Endodermal cell (in vitro differentiated cells): Measurements from ENCODE around the gene RPN2. TPM values are rescaled to one million over a fixed set of nuclear protein-coding genes. Genes with fewer than 3 reads are reported as not detected.

ENCODE experiments used
- DNase-seq: peaks from one replicate; pipeline ENCODE4 v3.0.0-alpha.2; 2017
- H3K27ac ChIP-seq: 2 replicates; pipeline ENCODE4 v1.5.1; 2013; ENCODE audit warnings: mild to moderate bottlenecking, low read depth, low read length, moderate library complexity
- H3K27me3 ChIP-seq: 2 replicates; pipeline ENCODE4 v1.6.1; 2013; ENCODE audit warnings: mild to moderate bottlenecking, low read length, moderate library complexity; ENCODE audit not compliant: insufficient read depth, control insufficient read depth, poor library complexity, severe bottlenecking
- H3K36me3 ChIP-seq: 2 replicates; pipeline ENCODE4 v1.7.0; 2013; ENCODE audit warnings: mild to moderate bottlenecking, low read length, moderate library complexity; ENCODE audit not compliant: control insufficient read depth, insufficient read depth
- H3K4me1 ChIP-seq: one replicate; pipeline ENCODE4 v1.7.0; 2013; ENCODE audit warnings: low read length; ENCODE audit not compliant: control insufficient read depth, insufficient read depth
- H3K4me3 ChIP-seq: 2 replicates; pipeline ENCODE4 v1.5.1; 2013; ENCODE audit warnings: mild to moderate bottlenecking, low read length, moderate library complexity
- H3K9ac ChIP-seq: 2 replicates; pipeline ENCODE4 v1.6.1; 2013; ENCODE audit warnings: mild to moderate bottlenecking, low read length, moderate library complexity; ENCODE audit not compliant: poor library complexity, severe bottlenecking; ENCODE audit errors: extremely low read depth
- H3K9me3 ChIP-seq: 2 replicates; pipeline ENCODE4 v1.6.1; 2013; ENCODE audit warnings: mild to moderate bottlenecking, low read length, moderate library complexity; ENCODE audit not compliant: control insufficient read depth
- H3K27ac Mint-ChIP-seq: 2 replicates; pipeline ENCODE4 v1.8.0; 2020; ENCODE audit warnings: mixed read lengths
- H3K27me3 Mint-ChIP-seq: 2 replicates; pipeline ENCODE4 v1.8.0; 2021; ENCODE audit warnings: mild to moderate bottlenecking, mixed read lengths; ENCODE audit not compliant: insufficient read depth
- H3K36me3 Mint-ChIP-seq: 2 replicates; pipeline ENCODE4 v1.8.0; 2020; ENCODE audit warnings: low read depth, mixed read lengths
- H3K4me1 Mint-ChIP-seq: 2 replicates; pipeline ENCODE4 v1.8.0; 2020; ENCODE audit warnings: mixed read lengths
- H3K4me3 Mint-ChIP-seq: 2 replicates; pipeline ENCODE4 v1.8.0; 2020; ENCODE audit warnings: mild to moderate bottlenecking, moderate library complexity, mixed read lengths
- H3K9me3 Mint-ChIP-seq: 2 replicates; pipeline ENCODE4 v1.8.0; 2020; ENCODE audit warnings: mild to moderate bottlenecking, mixed read lengths
- CTCF ChIP-seq: fragments of 200-600 bp; sonication (generic); conservative IDR thresholded peaks from 2 replicates; pipeline ENCODE4 v1.5.0; 2021; ENCODE audit warnings: antibody characterized with exemption, mild to moderate bottlenecking
- WGBS, 2 experiments: methylation state at CpG; one replicate each; pipeline versions ENCODE4 v1.1.5 to v1.1.7; 2013; ENCODE audit warnings: missing lambda C conversion rate in 2 of 2, mixed read lengths in 1 of 2; ENCODE audit not compliant: insufficient coverage in 1 of 2, insufficient read length in 1 of 2; 5-methylcytosine and 5-hydroxymethylcytosine counted together
- total RNA-seq, 2 donors: library from RNA; stranded (reverse); fragmentation: NEBNext Ultra II Directional in 1 of 2; extraction: Animal tissue kit (Norgen Biotek cat#: 25700) in 1 of 2; gene quantifications; 2 replicates in 1 of 2; 3 replicates in 1 of 2; pipeline ENCODE4 v1.2.1, GENCODE V29; 2021

Gene RPN2
- total RNA-seq, 2 donors from 2014 or later, result 230 to 242 TPM

- H3K9me3 ChIP-seq, result no peaks in the 10 kb centered on the region
- Mint-ChIP-seq H3K4me3 (no peak overlapping the region), H3K36me3 (peaks cover 90% of the 10 kb centered on the region), H3K9me3 (no peaks in the 10 kb centered on the region), H3K27ac (no peak overlapping the region), H3K4me1 (peaks cover 3% of the 10 kb centered on the region), H3K27me3 (no peaks in the 10 kb centered on the region)
- no peak for DNase-seq
- no peaks in the 10 kb centered on the region for H3K4me1 ChIP-seq
- no peaks in the 10 kb centered on the region for H3K27me3 ChIP-seq
- no peak for TF ChIP-seq CTCF
- H3K9ac ChIP-seq, result no peak overlapping the region
- peaks cover 95% of the 10 kb centered on the region for H3K36me3 ChIP-seq
- no peak overlapping the region for H3K4me3 ChIP-seq
- 95 to 97% methylated on average over 3 to 5 of the region's 5 CpGs for WGBS, 2 experiments
- H3K27ac ChIP-seq, result no peak overlapping the region
These were observed 55.1 kb downstream of the RPN2 start for GRCh38 chr20:37234254-37234581.

- H3K4me1 Mint-ChIP-seq, result no peaks in the 10 kb centered on the region
- DNase-seq, result no peak
- H3K36me3 Mint-ChIP-seq, result peaks cover 90% of the 10 kb centered on the region
- Histone ChIP-seq H3K27me3 (no peaks in the 10 kb centered on the region), H3K27ac (peak overlapping the region; percentile 44), H3K4me3 (no peak overlapping the region), H3K36me3 (peaks cover 95% of the 10 kb centered on the region), H3K9me3 (no peaks in the 10 kb centered on the region), H3K9ac (no peak overlapping the region), H3K4me1 (no peaks in the 10 kb centered on the region)
- H3K27me3 Mint-ChIP-seq, result no peaks in the 10 kb centered on the region
- no peaks in the 10 kb centered on the region for H3K9me3 Mint-ChIP-seq
- 80 to 93% methylated on average over 5 to 6 of the region's 6 CpGs for WGBS, 2 experiments
- TF ChIP-seq CTCF, result no peak
- no peak overlapping the region for H3K4me3 Mint-ChIP-seq
- no peak overlapping the region for H3K27ac Mint-ChIP-seq
These were observed 55.9 kb downstream of the RPN2 start for GRCh38 chr20:37235065-37235464.

- no peak overlapping the region for H3K4me3 ChIP-seq
- no peaks in the 10 kb centered on the region for H3K9me3 ChIP-seq
- H3K9ac ChIP-seq, result no peak overlapping the region
- no peaks in the 10 kb centered on the region for H3K9me3 Mint-ChIP-seq
- H3K4me1 ChIP-seq, result no peaks in the 10 kb centered on the region
- H3K27ac Mint-ChIP-seq, result no peak overlapping the region
- H3K36me3 ChIP-seq, result peaks cover 95% of the 10 kb centered on the region
- H3K4me1 Mint-ChIP-seq, result no peaks in the 10 kb centered on the region
- no peak overlapping the region for H3K27ac ChIP-seq
- H3K27me3 Mint-ChIP-seq, result no peaks in the 10 kb centered on the region
- peaks cover 90% of the 10 kb centered on the region for H3K36me3 Mint-ChIP-seq
- 92 to 100% methylated on average over 2 to 4 of the region's 4 CpGs for WGBS, 2 experiments
- no peaks in the 10 kb centered on the region for H3K27me3 ChIP-seq
- H3K4me3 Mint-ChIP-seq, result no peak overlapping the region
- DNase-seq, result no peak
- no peak for TF ChIP-seq CTCF
These were observed 57.3 kb downstream of the RPN2 start for GRCh38 chr20:37236462-37236861.
